ENCODE measurements around the gene OR6K2. TPM values are rescaled to one million over a fixed set of nuclear protein-coding genes. Genes with fewer than 3 reads are reported as not detected.

OR6K2 gene
- polyA plus RNA-seq, 3 donors: not detected

- Histone ChIP-seq H3K27ac (ENCODE audit: low read depth in 1 of 2, low read length in 2 of 2) (no peak overlapping the region), H3K4me1 (ENCODE audit: control insufficient read depth in 1 of 2, insufficient read depth in 2 of 2, low read length in 2 of 2) (peaks cover 11 to 23% of the 10 kb centered on the region in 2 donors), H3K9ac (ENCODE audit: insufficient read depth, low read length, poor library complexity, severe bottlenecking) (no peak overlapping the region), H4K20me1 (ENCODE audit: insufficient read depth, low read length) (no peaks in the 10 kb centered on the region), H3K27me3 (ENCODE audit: control insufficient read depth in 2 of 2, insufficient read depth in 2 of 2, low read length in 2 of 2) (no peaks in the 10 kb centered on the region), H3K36me3 (replicated peaks in 1 of 2; ENCODE audit: control insufficient read depth in 1 of 2, insufficient read depth in 2 of 2, low read length in 2 of 2) (no peaks in the 10 kb centered on the region), H2AFZ (ENCODE audit: insufficient read depth, low read depth, low read length, poor library complexity, severe bottlenecking) (no peak overlapping the region), H3K9me3 (replicated peaks in 1 of 2; ENCODE audit: control insufficient read depth in 1 of 2, insufficient read depth in 1 of 2, low read length in 2 of 2) (no peaks in the 10 kb centered on the region), H3K4me3 (replicated peaks in 1 of 3; ENCODE audit: low read depth in 2 of 3, low read length in 3 of 3) (no peak overlapping the region), H3K4me2 (replicated peaks; ENCODE audit: extremely low read depth, low read length, poor library complexity, severe bottlenecking) (no peak overlapping the region), H3K79me2 (ENCODE audit: insufficient read depth, low read length) (no peaks in the 10 kb centered on the region)
- H3K4me1 Mint-ChIP-seq: peaks cover 17% of the 10 kb centered on the region
- no peak for DNase-seq
- no peaks in the 10 kb centered on the region for H3K36me3 Mint-ChIP-seq
- 80% methylated on average over 5 of the region's 7 CpGs for WGBS (ENCODE audit: insufficient coverage)
- H3K9me3 Mint-ChIP-seq: peaks cover 0 to 5% (median 4%) of the 10 kb centered on the region in 7 donors
- intact Hi-C loops (cut with micrococcal nuclease): no loop called here
- TF ChIP-seq CTCF (IDR thresholded peaks at IDR 0.05): no peak
- no peak overlapping the region for H3K27ac Mint-ChIP-seq
- peak overlapping the region in 1 of 2 donors; percentile 27 for H3K4me3 Mint-ChIP-seq
- peaks cover 0 to 2% (median 1%) of the 10 kb centered on the region in 3 donors for H3K27me3 Mint-ChIP-seq (ENCODE audit: low read depth in 3 of 3)
Observed at GRCh38 chr1:158685085-158685484, 15.4 kb downstream of the OR6K2 start.

- Histone ChIP-seq H3K36me3 (replicated peaks in 1 of 2; ENCODE audit: control insufficient read depth in 1 of 2, insufficient read depth in 2 of 2, low read length in 2 of 2) (no peaks in the 10 kb centered on the region), H3K4me2 (replicated peaks; ENCODE audit: extremely low read depth, low read length, poor library complexity, severe bottlenecking) (no peak overlapping the region), H3K4me1 (ENCODE audit: control insufficient read depth in 1 of 2, insufficient read depth in 2 of 2, low read length in 2 of 2) (peaks cover 11 to 19% of the 10 kb centered on the region in 2 donors), H3K4me3 (replicated peaks in 1 of 3; ENCODE audit: low read depth in 2 of 3, low read length in 3 of 3) (no peak overlapping the region), H3K27me3 (ENCODE audit: control insufficient read depth in 2 of 2, insufficient read depth in 2 of 2, low read length in 2 of 2) (peaks cover 11 to 18% of the 10 kb centered on the region in 2 donors), H4K20me1 (ENCODE audit: insufficient read depth, low read length) (no peaks in the 10 kb centered on the region), H3K9ac (ENCODE audit: insufficient read depth, low read length, poor library complexity, severe bottlenecking) (no peak overlapping the region), H3K27ac (ENCODE audit: low read depth in 1 of 2, low read length in 2 of 2) (no peak overlapping the region), H3K79me2 (ENCODE audit: insufficient read depth, low read length) (no peaks in the 10 kb centered on the region), H3K9me3 (replicated peaks in 1 of 2; ENCODE audit: control insufficient read depth in 1 of 2, insufficient read depth in 1 of 2, low read length in 2 of 2) (no peaks in the 10 kb centered on the region), H2AFZ (ENCODE audit: insufficient read depth, low read depth, low read length, poor library complexity, severe bottlenecking) (no peak overlapping the region)
- peaks cover 4 to 20% (median 12%) of the 10 kb centered on the region in 3 donors for H3K27me3 Mint-ChIP-seq (ENCODE audit: low read depth in 3 of 3)
- peaks cover 0 to 7% of the 10 kb centered on the region in 2 donors for H3K36me3 Mint-ChIP-seq
- WGBS (ENCODE audit: insufficient coverage): 100% methylated on average over 1 of the region's 2 CpGs
- H3K4me3 Mint-ChIP-seq: peak overlapping the region in 1 of 2 donors; percentile 40
- H3K9me3 Mint-ChIP-seq: no peaks in the 10 kb centered on the region
- H3K4me1 Mint-ChIP-seq: peaks cover 14% of the 10 kb centered on the region
- intact Hi-C loops (cut with micrococcal nuclease): no loop called here
- DNase-seq: peak; percentile 21 to 62 (median 41)
- no peak for TF ChIP-seq CTCF (IDR thresholded peaks at IDR 0.05)
- H3K27ac Mint-ChIP-seq: peak overlapping the region in 1 of 7 donors; percentile 0
Observed at GRCh38 chr1:158681606-158682005, 18.8 kb downstream of the OR6K2 start.
